HPDE6-E6E7 (cell line): ENCODE results near the gene UBTD1.
A peak's percentile ranks its signal among the peaks of the same experiment; 100 is the strongest.

ENCODE experiments used
- DNase-seq: peaks from one replicate; pipeline ENCODE4 v3.0.0; 2011; ENCODE audit warnings: missing footprints; ENCODE audit errors: extremely low spot score

UBTD1 gene

GRCh38 chr10:97584060-97584797 lies 85.5 kb downstream of the UBTD1 start, which contains the start of gene HOGA1:
Gene HOGA1 (plus strand): TSS chr10:97584389. CDS start chr10:97584704, 315 bp downstream.
- DNase-seq = peak; percentile 81

- no peak for DNase-seq
Observed at GRCh38 chr10:97584798-97585438, 86.2 kb downstream of the UBTD1 start.

GRCh38 chr10:97585439-97585811 lies 86.7 kb downstream of the UBTD1 start:
- no peak for DNase-seq

- DNase-seq = no peak
Observed at GRCh38 chr10:97587183-97587582, 88.5 kb downstream of the UBTD1 start.

- no peak for DNase-seq
Observed at GRCh38 chr10:97589479-97589878, 90.8 kb downstream of the UBTD1 start, which contains the start of gene C10orf62. Gene C10orf62 (plus strand): TSS chr10:97589721. CDS start chr10:97589898, 177 bp downstream.

GRCh38 chr10:97590082-97590747 lies 91.5 kb downstream of the UBTD1 start:
- no peak for DNase-seq

DNA sequence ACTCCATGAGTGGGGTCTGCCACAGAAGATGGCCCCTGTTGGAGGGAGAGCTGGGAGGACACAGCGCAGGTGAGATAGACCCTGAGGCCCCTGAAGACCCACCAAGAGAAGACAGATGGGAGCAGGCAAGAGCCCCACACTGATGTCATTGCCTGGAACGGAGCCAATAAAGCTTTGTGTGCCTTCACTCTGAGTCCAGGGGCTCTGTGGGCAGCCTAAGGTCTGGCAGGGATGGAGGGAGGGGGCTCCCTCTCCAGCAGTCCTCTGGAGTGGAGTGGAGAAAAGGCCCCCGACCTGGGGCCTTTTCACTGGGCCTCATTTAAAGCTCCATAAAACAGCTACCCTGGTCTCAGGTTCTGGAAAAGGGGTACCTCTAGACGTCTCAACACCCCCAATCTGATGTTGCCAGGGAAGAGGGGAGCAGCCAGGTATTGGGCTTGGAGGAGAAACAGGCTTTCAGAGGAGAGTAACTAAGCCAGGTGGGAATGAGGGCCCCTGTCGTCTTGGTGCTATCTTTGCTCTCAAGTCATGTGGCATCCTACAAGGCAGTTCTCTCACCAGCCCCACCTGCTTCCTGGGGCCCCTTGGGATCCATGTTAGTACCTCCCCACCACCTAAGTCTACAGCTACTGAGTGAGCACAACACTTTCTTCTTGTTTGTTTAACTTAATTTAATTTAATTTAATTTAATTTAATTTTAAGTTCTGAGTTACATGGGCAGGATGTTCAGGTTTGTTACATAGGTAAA lies 92.2 kb downstream of the UBTD1 start:
- no peak for DNase-seq

DNA sequence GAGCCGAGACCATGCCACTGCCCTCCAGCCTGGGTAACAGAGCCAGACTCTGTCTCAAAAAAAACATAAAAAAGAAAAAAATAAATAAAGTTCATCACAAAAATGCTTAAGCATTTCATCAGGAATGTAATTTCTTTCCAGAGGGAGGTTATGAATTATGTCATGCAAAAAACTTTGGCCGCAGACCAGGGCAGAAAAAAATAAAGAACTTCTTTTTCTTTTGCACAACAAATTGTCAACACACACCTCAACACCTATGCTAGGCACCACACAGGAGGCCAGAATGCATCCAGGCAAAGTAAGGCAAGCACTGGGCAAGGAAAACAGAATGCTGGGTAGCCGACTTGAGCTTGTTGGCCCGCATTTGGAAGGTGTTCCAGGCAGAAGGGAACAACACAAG lies 94.7 kb downstream of the UBTD1 start:
- DNase-seq = no peak

DNA sequence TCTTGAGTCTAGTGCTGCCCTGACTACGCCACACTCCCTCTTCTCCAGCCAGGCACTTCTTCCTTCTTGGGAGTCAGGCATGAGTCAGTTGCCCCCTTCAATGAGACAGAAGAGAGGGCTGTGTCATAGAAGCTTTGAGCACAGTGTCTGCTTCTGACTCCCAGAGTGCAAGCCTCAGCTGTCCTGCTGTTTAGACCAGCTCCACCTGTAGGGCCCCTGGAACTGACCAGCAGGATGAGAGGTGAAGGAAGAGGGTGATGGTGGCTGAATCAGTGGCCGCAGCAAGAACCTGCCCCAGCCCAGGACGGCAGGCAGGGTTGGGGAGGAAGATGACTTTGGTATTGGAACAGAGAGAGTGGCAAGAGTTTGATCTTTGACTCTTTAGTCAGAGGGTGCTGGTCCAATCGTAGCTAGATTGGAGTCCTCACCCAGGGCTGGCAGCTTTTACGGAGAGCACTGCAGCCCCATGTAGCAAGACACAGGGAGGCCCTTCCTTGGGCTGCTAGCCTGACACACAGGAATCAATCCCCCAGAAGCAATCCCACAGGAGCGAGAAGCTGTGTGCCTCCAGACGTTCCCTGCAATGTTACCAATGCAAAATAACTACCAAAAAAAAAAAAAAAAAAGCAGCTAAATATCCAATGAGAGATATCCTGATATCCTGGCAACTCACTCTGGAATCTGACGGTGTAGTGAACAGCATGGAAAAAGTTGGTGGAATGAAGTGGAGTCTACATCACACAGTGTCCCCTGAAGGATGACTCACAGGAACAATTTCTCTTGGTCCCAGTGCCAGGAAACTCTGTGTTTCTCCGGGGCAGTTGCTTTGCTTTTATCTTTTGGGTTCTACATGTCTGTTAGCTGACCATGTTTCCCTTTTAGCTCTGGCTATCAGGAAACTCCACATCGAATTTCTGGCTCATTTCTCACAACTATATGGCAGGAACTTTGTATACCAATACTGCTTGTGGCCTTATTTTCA lies 97.7 kb downstream of the UBTD1 start:
- peak; percentile 86 for DNase-seq

- DNase-seq = no peak
Observed at GRCh38 chr10:97597778-97598177, 99.1 kb downstream of the UBTD1 start.

- DNase-seq = no peak
Observed at GRCh38 chr10:97598407-97599271, 99.9 kb downstream of the UBTD1 start.

DNA sequence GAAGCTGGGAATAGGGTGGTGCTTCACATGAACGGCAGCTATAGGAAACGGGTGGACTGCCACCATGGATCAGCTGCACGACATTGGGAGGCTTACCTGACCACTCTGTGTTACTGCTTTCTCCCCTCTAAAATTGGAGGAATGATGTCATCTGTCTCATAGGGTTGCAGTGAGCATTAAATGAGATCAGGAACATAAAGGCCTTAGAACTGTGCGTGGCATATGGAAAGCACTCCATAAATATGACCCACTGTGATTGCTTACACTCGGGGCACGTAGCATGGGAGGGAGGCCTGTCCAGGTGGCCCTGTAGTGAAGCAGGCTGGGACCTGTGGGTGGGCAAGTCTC lies 100.5 kb downstream of the UBTD1 start:
- DNase-seq = no peak

DNA sequence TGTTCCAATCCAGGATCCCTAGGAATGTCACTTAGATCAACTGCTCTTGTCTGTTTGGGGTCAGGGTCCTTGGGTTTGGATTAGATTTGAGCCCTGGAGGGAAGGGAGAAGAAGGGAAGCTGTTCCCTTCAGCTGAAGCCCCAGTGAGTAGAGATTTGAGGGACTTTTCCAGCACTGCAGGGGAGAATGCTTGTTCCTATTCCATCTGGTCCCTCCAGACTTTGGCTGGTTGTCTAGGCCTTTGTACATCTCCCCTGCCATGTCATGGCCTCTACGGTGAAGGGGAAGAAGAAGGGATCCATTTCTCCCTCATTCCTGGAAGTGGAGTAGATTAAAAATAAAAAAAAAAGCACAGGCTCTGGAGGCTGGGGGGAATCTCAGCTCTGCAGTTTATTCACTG lies 101.9 kb downstream of the UBTD1 start:
- no peak for DNase-seq

GRCh38 chr10:97601268-97602215 lies 102.8 kb downstream of the UBTD1 start:
- DNase-seq = no peak

GRCh38 chr10:97607095-97607636 lies 108.4 kb downstream of the UBTD1 start:
- DNase-seq = no peak

DNA sequence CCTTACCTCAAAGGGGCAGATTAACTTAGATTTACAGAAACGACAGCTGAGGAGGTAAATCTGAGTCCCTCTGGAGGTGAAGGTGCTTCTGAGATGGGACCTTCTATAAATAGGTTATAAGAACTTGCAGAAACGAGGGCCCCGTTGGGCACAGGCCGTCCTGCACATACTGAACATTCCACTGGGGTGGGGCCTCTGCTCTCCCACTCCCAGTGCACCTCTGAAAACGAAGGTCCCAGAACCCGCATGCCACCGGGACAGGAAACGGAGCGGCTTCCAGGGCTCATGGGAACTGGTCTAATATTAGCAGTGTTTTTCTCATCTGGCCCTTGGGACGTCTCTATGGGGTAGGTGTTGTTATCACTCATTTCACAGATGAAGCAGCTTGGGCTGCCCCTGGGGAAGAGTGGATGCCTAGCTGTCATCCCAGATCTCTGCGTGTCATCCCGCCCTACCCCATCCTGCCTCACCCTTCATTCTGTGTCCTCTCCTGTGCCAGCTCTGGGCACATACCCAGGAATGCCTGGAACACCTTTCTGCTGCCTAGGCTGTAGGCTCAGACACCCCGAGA lies 110.4 kb downstream of the UBTD1 start:
- DNase-seq = no peak

- DNase-seq = no peak
Observed at GRCh38 chr10:97611473-97611872, 112.7 kb downstream of the UBTD1 start.

GRCh38 chr10:97612386-97612785 lies 113.7 kb downstream of the UBTD1 start:
- DNase-seq = peak; percentile 69
